Cerebellar nuclear complex (tissue), 1 donor: Measurements from ENCODE around the gene GOLGA8M.
"Not testable (repeated sequence)": the region's sequence is repeated elsewhere in the genome, so short reads cannot be mapped to it uniquely, and the experiment has no call there.

Experiments
- DNase-seq, 2 experiments: peaks; one replicate each; lab custom pipeline; 2025; lab: John Stamatoyannopoulos, UW

Gene GOLGA8M, protein sequence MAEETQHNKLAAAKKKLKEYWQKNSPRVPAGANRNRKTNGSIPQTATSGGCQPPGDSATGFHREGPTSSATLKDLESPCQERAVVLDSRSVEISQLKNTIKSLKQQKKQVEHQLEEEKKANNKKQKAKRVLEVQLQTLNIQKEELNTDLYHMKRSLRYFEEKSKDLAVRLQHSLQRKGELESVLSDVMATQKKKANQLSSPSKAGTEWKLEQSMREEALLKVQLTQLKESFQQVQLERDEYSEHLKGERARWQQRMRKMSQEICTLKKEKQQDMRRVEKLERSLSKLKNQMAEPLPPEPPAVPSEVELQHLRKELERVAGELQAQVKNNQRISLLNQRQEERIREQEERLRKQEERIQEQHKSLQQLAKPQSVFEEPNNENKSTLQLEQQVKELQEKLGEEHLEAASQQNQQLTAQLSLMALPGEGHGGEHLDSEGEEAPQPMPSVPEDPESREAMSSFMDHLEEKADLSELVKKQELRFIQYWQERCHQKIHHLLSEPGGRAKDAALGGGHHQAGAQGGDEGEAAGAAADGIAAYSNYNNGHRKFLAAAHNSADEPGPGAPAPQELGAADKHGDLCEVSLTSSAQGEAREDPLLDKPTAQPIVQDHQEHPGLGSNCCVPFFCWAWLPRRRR

DNA sequence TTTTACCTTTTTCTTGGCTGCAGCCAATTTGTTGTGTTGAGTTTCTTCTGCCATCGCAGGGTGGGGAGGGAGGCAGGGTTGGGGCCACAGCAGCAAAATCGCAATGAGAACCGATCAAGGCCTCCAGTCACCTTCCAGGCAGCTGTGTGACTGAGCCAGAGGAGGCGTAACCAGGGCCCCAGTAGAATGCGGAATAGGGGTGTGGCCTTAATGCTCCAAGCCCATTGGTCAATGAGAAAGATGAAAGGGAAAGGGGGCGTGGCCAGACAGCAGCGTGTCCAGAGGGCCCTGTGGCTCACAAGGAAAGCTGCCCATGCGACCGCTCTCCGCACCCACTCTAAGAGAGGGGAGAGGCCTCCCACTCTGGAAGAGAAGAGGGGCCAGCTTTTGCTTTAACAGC is at the start of gene GOLGA8M:
Gene GOLGA8M, minus strand, starts transcription at position 152 of the 400 bp plus-strand sequence. Its CDS starts 98 bp downstream, at position 54.
- DNase-seq = not testable (repeated sequence)

DNA sequence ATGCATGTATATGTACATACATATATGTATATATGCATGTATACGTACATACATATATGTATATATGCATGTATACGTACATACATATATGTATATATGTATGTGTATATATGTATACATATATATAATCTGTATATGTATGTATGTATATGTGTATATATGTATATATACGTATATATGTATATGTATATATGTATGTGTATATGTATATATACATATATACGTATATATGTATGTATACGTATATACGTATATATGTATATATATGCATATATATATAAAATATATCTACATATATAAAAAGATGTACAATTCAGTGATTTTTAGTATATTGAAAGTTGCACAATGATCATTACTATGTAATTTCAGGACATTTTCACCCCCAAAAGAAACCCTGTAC is 30.7 kb upstream of the GOLGA8M start:
- not testable (repeated sequence) for DNase-seq

DNA sequence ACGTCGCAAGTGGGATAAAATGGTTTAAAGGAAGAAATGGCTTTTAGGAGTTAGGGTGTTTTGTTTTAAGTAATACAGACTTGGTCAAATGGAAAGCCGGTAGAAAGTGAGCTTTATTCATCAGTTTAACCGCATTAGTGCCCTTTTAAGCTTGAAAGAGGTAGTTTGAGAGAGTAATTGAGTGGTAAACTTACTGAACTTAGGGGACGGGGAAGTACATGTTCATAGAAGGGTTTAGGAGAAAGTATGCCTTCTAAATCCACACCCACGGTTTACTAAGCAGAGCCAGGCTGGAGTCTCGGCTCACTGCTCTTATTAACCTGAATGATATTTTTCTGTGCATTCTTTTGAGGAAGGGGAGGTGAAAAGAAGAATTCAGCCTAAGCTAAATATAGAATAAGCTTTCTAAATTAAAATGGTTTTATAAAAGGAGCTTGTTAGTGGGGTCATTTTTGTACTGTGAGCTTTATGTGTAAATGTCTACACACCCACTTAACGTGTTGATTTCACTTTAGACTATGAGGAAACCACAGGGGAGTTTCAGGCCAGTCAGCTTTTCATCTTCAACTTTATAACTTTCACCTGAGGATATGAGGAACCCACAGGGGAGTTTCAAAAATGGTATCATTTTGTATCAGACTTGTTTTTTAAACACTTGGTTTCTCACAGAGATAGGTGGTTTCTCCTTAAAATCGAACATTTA is 26.5 kb upstream of the GOLGA8M start:
- DNase-seq = not testable (repeated sequence)

- DNase-seq = not testable (repeated sequence)
Observed at GRCh38 chr15:28738200-28738561, 26.0 kb upstream of the GOLGA8M start.

- DNase-seq = not testable (repeated sequence)
Observed at GRCh38 chr15:28737521-28738199, 25.4 kb upstream of the GOLGA8M start.

DNA sequence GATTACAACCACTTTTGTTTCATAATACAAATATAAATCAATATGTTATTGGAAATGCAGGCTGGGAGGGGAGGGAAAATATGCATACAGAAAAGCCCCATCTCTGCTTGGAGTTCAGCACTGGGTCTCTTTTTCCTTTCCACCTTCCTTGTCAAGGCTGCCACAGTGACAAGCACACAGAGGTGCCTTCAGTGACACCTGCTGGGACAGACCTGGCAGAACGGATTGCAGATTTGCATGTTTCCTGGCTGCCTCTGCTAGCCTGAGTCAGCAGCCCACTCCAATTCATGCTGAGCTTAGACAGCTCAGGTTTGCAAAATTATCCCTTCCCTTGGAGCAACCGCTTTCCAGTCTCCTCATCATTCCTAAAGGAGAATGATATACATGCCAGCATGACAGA is 15.8 kb upstream of the GOLGA8M start:
- DNase-seq = not testable (repeated sequence)

DNA sequence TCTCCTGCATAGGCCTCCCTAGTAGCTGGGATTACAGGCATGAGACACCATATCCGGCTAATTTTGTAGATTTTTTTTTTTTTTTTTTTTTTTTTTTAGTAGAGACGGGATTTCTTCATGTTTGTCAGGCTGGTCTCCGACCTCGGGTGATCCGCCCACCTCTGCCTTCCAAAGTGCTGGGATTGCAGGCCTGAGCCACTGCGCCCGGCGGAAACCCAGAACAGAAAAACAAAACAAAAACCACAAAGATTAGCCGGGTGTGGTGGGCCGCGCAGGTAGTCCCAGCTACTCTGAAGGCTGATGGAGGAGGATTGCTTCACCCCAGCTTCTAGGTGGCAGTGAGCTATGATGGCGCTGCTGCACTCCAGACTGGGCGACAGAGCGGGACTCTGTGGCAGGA is 14.8 kb upstream of the GOLGA8M start:
- not testable (repeated sequence) for DNase-seq

DNA sequence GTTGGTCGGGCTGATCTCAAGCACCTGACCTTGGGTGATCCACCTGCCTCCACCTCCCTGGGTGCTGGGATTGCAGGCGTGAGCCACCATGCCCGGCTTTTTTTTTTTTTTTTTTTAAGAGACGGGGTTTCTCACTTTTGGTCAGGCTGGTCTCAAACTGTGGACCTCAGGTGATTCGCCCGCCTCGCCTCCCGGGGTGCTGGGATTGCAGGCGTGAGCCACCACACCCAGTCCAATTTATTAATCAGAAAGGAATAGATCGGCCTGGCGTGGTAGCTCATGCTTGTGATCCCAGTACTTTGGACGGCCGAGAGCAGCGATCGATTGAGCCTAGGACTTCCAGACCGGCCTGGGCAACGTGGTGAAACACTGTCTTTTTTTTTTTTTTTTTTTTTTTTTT is 13.9 kb upstream of the GOLGA8M start:
- no peak for DNase-seq

- DNase-seq = no peak
Observed at GRCh38 chr15:28725556-28725955, 13.3 kb upstream of the GOLGA8M start.

DNA sequence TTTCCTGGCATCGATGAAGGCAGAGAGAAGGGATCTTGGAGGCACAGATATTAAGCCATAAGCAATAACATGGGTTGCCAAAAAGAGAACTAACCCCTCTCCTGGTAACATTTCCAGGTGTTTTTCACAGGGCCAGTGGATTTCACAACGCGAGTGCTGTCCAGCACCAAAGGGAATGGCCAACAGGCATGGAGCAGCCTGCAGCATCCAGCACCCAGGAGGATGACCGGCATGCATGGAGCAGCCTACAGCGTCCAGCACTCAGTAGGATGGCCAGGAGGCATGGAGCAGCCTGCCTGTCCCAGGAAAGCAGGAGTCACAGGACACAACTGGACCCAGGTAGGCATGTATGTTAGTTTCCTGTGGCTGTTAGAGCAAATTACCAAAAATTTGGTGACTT is 11.8 kb upstream of the GOLGA8M start:
- DNase-seq = not testable (repeated sequence)

DNA sequence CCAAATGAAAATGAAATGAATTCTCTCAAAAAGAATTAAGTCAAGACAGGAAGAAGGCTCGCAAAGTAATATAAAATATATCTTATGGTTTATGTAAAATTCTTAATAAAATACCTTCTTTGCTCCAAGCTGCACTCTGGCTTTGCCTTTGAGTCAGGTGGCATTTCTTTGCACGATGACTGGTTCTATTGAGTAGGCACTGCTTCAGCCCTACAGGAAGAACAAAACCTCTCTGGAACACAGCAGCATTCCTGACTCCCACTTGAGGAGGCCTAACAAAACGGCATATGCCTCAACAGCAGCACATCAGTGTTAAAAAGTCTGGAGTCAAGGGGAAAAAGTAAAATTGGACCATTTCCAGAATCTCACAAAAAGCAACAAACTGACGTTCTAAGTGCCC is 7.4 kb upstream of the GOLGA8M start:
- DNase-seq = not testable (repeated sequence)

DNA sequence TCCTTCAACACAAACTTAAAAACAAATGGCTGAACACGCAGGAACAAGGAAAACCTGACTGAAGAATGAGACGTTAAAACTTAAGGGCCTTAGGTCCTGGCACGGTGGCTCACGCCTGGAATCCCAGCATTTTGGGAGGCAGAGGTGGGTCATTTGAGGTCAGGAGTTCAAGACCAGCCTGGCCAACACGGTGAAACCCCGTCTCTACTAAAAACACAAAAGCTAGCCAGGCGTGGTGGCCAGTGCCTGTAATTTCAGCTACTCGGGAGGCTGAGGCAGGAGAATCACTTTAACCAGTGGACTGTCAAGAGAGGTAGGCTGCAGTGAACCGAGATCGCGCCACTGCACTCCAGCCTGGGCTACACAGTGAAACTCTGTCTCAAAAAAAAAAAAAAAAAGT is 6.4 kb upstream of the GOLGA8M start:
- DNase-seq = not testable (repeated sequence)

- DNase-seq = not testable (repeated sequence)
Observed at GRCh38 chr15:28714176-28714575, 2.0 kb upstream of the GOLGA8M start.

DNA sequence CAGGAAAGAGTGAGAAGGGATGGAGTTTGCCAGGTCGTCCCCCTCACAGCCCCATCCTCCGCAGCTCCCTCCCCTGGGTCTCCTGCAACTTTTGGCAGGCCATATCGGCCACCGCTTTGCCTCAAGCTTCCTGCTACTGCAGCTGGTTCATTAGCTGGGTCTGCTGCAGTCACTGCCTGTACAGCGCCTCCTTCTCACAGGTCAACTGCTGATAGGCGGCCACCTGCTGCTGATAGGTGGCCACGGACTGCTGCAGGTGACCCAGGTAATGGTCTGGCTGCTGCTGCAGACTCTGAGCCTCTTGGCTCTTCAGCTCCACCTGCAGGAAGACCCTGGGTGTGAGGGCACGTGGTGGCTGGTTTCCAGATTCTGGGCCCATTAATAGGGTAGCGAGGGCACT is 8.3 kb downstream of the GOLGA8M start:
- not testable (repeated sequence) for DNase-seq

GRCh38 chr15:28702427-28702826 is 9.8 kb downstream of the GOLGA8M start:
- DNase-seq = not testable (repeated sequence)

DNA sequence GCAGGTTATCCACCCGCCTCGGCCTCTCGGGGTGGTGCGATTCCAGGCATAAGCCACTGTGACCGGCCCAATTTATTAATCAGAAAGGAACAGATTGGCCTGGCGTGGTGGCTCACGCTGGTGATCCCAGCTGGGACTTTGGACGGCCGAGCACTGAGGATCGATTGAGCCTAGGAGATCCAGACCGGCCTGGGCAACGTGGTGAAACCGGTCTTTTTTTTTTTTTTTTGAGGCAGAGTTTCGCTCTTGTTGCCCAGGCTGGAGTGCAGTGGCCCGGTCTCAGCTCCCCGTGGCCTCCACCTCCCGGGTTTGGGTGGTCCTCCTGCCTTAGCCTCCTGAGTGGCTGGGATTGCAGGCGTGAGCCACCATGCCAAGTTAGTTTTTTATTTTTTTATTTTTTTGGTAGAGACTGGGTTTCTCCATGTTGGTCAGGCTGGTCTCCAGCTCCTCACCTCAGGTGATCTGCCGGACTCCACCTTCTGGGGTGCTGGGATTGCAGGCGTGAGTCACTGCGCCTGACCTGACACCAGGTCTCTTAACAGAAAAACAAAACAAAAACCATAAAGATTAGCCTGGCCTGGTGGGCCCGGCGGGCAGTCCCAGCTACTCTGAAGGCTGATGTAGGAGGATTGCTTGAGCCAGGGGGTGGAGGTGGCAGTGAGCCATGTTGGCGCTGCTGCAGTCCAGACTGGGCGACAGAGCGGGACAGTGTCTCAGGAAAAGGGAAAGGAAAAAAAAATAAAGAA is 18.0 kb downstream of the GOLGA8M start:
- not testable (repeated sequence) for DNase-seq

- DNase-seq = not testable (repeated sequence)
Observed at GRCh38 chr15:28693021-28693420, 19.2 kb downstream of the GOLGA8M start.

- not testable (repeated sequence) for DNase-seq
Observed at GRCh38 chr15:28673533-28673932, 38.7 kb downstream of the GOLGA8M start.

- DNase-seq = not testable (repeated sequence)
Observed at GRCh38 chr15:28672122-28672521, 40.1 kb downstream of the GOLGA8M start.

DNA sequence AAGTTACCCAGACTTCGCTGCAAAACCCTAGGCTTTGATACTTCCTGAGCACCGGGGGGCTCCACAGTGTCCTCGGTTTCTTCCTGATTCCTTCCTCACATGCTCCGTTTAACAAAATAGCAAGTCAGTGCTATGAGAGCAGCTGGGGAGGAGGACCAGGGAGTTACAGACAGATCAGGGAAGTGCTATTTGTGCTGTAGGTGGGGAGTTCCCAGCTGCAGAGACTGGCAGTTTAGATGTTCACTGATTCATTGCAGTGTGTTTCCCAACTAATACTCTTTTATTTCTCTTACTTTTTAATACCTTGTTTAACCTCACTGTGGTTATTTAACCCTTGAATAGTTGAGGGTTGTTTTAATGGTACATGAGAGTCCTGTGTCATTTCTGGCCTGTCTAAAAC is 45.8 kb downstream of the GOLGA8M start:
- not testable (repeated sequence) for DNase-seq

DNA sequence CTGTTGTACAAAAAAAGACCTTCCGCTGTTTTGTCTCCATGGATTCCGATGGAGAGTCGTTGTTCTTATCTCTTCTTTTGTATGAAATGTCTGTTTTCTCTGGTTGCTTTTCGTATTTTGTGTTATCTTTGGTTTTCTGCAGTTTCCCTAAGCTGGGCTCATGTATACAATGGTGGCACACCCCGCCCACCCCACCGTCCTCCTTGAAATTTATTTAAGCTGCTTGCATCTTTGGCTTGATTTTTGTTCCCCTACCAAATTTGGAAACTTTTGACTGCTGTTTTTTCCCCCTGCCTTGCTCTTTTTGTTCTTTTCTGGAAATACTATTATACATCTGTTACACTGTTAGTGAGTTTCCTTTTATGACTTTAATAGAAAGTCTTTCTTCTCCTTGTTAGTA is 47.6 kb downstream of the GOLGA8M start:
- not testable (repeated sequence) for DNase-seq
